Caco-2 (cell line): Measurements from ENCODE around the gene LDLRAD3. TPM values are rescaled to one million over a fixed set of nuclear protein-coding genes. Genes with fewer than 3 reads are reported as not detected.

ENCODE experiments used
- BruUV-seq: library from RNA; stranded (reverse); fragments of 400-500 nt; replicated peaks from 2 replicates; lab custom pipeline; 2021; lab: Mats Ljungman, UMichigan
- CTCF ChIA-PET: fragments of 300-600 bp; sonication (Branson Sonifier 250); formaldehyde crosslinking; loops from one replicate; lab custom pipeline; 2022; ENCODE audit warnings: antibody characterized with exemption; lab: Charles Lee
- POLR2A ChIA-PET: fragments of 300-600 bp; sonication (Branson Sonifier 250); formaldehyde crosslinking; loops from one replicate; lab custom pipeline; 2022; ENCODE audit warnings: antibody characterized with exemption; lab: Charles Lee
- DNase-seq, 2 experiments: peaks; one replicate each; pipeline versions ENCODE4 v3.0.0 to v3.0.0-alpha.2; 2020 to 2022
- H3K27me3 ChIP-seq: replicated peaks from 2 replicates; pipeline ENCODE4 v1.6.0; 2011; ENCODE audit warnings: low read length; ENCODE audit not compliant: control insufficient read depth, insufficient read depth
- H3K36me3 ChIP-seq: 2 replicates; pipeline ENCODE4 v1.5.1; 2011; ENCODE audit warnings: low read length; ENCODE audit not compliant: control insufficient read depth, insufficient read depth
- H3K4me1 ChIP-seq: fragments of 250-450 bp; sonication (Bioruptor Pico); 2 replicates; pipeline ENCODE4 v1.5.1; 2020; ENCODE audit warnings: mild to moderate bottlenecking
- H3K4me3 ChIP-seq: 2 replicates; pipeline ENCODE4 v1.5.1; 2011; ENCODE audit warnings: low read depth, mild to moderate bottlenecking, control low read depth, low read length
- H3K9me3 ChIP-seq: fragments of 250-450 bp; sonication (Bioruptor Pico); 2 replicates; pipeline ENCODE4 v1.5.1; 2020; ENCODE audit warnings: mild to moderate bottlenecking, moderate library complexity
- H3K27ac Mint-ChIP-seq: one replicate; pipeline ENCODE4 v1.8.0; 2022; ENCODE audit warnings: mixed read lengths; ENCODE audit not compliant: unreplicated experiment
- H3K27me3 Mint-ChIP-seq: one replicate; pipeline ENCODE4 v1.8.0; 2022; ENCODE audit warnings: mixed read lengths; ENCODE audit not compliant: insufficient read depth, unreplicated experiment
- H3K36me3 Mint-ChIP-seq: one replicate; pipeline ENCODE4 v1.8.0; 2022; ENCODE audit warnings: mild to moderate bottlenecking, mixed read lengths; ENCODE audit not compliant: insufficient read depth, unreplicated experiment
- H3K4me1 Mint-ChIP-seq: one replicate; pipeline ENCODE4 v1.8.0; 2022; ENCODE audit warnings: low read depth, mixed read lengths; ENCODE audit not compliant: unreplicated experiment
- H3K4me3 Mint-ChIP-seq: one replicate; pipeline ENCODE4 v1.8.0; 2022; ENCODE audit warnings: mild to moderate bottlenecking, moderate library complexity, mixed read lengths; ENCODE audit not compliant: unreplicated experiment
- H3K9me3 Mint-ChIP-seq: one replicate; pipeline ENCODE4 v1.8.0; 2022; ENCODE audit warnings: mixed read lengths; ENCODE audit not compliant: unreplicated experiment
- intact Hi-C: fragments of 100-400 bp; cut with micrococcal nuclease; formaldehyde crosslinking; loops from one replicate; pipeline ENCODE4 v1.10.0; 2022; ENCODE audit not compliant: unreplicated experiment
- total RNA-seq: library from RNA; stranded (reverse); gene quantifications from 2 replicates; pipeline ENCODE4 v1.2.3, GENCODE V29; 2022
- TF ChIP-seq, protein P1 (sequence below), 2 experiments: fragments of 200-600 bp in 1 of 2; IDR thresholded peaks; 1 replicate in 1 of 2; 2 replicates in 1 of 2; pipeline versions ENCODE4 v1.5.1 to v1.8.0; 2011 to 2022; ENCODE audit warnings: antibody characterized with exemption in 1 of 2, control low read depth in 1 of 2, inconsistent platforms in 1 of 2, low read depth in 1 of 2, low read length in 1 of 2, mild to moderate bottlenecking in 1 of 2, moderate library complexity in 1 of 2; ENCODE audit not compliant: insufficient read depth in 1 of 2, severe bottlenecking in 1 of 2, unreplicated experiment in 1 of 2

LDLRAD3 gene
- total RNA-seq, 1 experiment from 2014 or later, result 9.9 TPM

DNA sequence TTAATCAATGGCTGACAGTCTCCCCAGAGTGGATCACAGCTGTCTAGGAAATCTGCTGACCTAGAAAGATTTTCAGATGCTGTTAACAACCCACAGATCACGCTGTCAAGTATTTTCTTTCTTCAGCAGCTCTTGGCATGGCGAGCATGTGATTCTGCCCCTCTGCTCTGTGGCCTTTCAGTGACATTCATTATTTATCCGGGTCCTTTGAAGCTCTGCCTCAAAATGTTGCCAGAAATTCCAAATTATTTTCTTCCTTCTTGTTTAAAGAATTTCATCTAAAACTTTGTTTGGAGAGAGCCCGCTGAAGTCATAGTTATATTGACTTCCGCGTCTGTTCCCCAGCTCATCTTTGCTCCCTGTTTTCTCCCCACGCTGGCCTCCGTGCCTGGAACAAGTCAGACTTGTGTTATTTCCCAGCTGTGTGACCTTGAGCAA lies 211.3 kb downstream of the LDLRAD3 start:
- ChIA-PET POLR2A (no interaction called here), CTCF (interaction anchor here (1.1 to 1.7 kb wide), 3 partner anchors 104 to 333 kb away, joined by 4 to 8 read pairs (median 6); no protein-coding TSS in a partner anchor)
- Mint-ChIP-seq H3K27ac (peak overlapping the region; percentile 30), H3K27me3 (no peaks in the 10 kb centered on the region), H3K9me3 (no peaks in the 10 kb centered on the region), H3K4me1 (no peaks in the 10 kb centered on the region), H3K36me3 (no peaks in the 10 kb centered on the region), H3K4me3 (no peak overlapping the region)
- H3K9me3 ChIP-seq, result no peaks in the 10 kb centered on the region
- no peaks in the 10 kb centered on the region for H3K36me3 ChIP-seq
- H3K4me1 ChIP-seq, result peaks cover 2% of the 10 kb centered on the region
- BruUV-seq, result no TSS peak
- intact Hi-C loops, result no loop called here
- H3K27me3 ChIP-seq, result no peaks in the 10 kb centered on the region
- no peak overlapping the region for H3K4me3 ChIP-seq
- TF ChIP-seq, protein P1, sequence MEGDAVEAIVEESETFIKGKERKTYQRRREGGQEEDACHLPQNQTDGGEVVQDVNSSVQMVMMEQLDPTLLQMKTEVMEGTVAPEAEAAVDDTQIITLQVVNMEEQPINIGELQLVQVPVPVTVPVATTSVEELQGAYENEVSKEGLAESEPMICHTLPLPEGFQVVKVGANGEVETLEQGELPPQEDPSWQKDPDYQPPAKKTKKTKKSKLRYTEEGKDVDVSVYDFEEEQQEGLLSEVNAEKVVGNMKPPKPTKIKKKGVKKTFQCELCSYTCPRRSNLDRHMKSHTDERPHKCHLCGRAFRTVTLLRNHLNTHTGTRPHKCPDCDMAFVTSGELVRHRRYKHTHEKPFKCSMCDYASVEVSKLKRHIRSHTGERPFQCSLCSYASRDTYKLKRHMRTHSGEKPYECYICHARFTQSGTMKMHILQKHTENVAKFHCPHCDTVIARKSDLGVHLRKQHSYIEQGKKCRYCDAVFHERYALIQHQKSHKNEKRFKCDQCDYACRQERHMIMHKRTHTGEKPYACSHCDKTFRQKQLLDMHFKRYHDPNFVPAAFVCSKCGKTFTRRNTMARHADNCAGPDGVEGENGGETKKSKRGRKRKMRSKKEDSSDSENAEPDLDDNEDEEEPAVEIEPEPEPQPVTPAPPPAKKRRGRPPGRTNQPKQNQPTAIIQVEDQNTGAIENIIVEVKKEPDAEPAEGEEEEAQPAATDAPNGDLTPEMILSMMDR (IDR thresholded peaks at IDR 0.05; ENCODE audit: insufficient read depth in 1 of 2, low read depth in 1 of 2, low read length in 1 of 2, severe bottlenecking in 1 of 2, unreplicated experiment in 1 of 2), result no peak
- DNase-seq, result no peak

DNA sequence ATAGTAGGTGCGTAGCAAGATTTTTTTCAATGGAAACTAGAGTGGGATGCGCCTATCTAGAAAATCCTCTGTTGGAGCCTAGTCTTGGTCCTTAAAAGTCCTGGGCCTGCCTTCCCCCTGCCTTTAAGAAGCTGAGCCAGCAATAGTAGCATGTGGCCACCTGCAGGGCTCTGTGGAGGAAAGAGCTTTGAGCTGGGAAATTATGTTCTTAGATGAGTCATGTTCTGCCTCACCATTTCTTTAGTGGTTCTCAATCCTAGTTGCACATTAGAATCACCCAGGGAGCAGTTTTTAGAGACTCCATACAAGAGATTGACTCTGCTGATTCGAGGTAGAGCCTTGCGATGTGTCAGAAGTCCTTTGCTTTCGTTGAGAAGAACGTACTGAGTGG lies 211.9 kb downstream of the LDLRAD3 start:
- no TSS peak for BruUV-seq
- no peaks in the 10 kb centered on the region for H3K36me3 Mint-ChIP-seq
- no peak for DNase-seq
- no peak overlapping the region for H3K4me3 ChIP-seq
- H3K9me3 ChIP-seq, result no peaks in the 10 kb centered on the region
- ChIA-PET POLR2A (no interaction called here), CTCF (interaction anchor here (0.6 to 1.7 kb wide), 3 partner anchors 110 to 1502 kb away, joined by 3 to 8 read pairs (median 6); no protein-coding TSS in a partner anchor)
- intact Hi-C loops, result no loop called here
- H3K9me3 Mint-ChIP-seq, result no peaks in the 10 kb centered on the region
- H3K4me3 Mint-ChIP-seq, result no peak overlapping the region
- H3K27me3 ChIP-seq, result no peaks in the 10 kb centered on the region
- no peaks in the 10 kb centered on the region for H3K4me1 ChIP-seq
- TF ChIP-seq, protein P1 (IDR thresholded peaks at IDR 0.05; ENCODE audit: insufficient read depth in 1 of 2, low read depth in 1 of 2, low read length in 1 of 2, severe bottlenecking in 1 of 2, unreplicated experiment in 1 of 2), result no peak
- H3K36me3 ChIP-seq, result no peaks in the 10 kb centered on the region
- H3K27me3 Mint-ChIP-seq, result no peaks in the 10 kb centered on the region
- H3K27ac Mint-ChIP-seq, result peak overlapping the region; percentile 30
- no peaks in the 10 kb centered on the region for H3K4me1 Mint-ChIP-seq

DNA sequence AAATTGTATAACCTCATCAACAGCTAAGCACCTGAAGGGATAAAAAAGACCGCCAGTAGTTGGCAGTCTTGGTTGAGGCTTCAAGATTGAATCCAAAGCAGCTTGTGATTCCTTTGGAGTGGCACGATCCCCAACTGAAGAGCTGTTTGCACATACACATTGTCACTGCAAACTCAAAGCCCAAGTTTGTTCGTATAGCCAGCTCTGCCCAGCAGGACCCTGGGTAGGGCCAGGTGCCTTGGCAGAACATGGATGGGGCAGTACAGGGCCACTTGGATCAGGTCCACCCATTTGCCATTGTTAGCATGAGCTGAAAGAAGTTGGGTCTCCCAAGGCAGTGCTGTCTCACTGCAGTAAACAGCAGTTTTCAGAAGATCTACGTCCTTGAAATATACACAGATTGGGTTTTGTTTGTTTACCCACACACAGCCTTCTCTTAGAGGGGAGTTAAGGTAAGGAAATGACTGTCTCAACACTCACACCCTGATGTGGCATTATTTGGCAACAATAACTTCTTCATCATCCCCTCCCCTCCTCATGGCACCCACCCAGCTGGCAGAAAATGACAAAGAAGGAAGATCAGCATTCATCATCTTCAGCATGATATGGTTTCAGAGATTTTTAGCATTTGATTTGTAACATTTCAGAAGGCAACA lies 212.4 kb downstream of the LDLRAD3 start:
- CTCF ChIA-PET, result interaction anchor here (0.6 to 1.7 kb wide), 3 partner anchors 109 to 1503 kb away, joined by 3 to 8 read pairs (median 6); no protein-coding TSS in a partner anchor
- Mint-ChIP-seq H3K27ac (no peak overlapping the region), H3K4me1 (no peaks in the 10 kb centered on the region), H3K9me3 (no peaks in the 10 kb centered on the region), H3K27me3 (no peaks in the 10 kb centered on the region), H3K4me3 (no peak overlapping the region), H3K36me3 (no peaks in the 10 kb centered on the region)
- no peak for DNase-seq
- BruUV-seq, result no TSS peak
- intact Hi-C loops, result no loop called here
- Histone ChIP-seq H3K4me1 (no peaks in the 10 kb centered on the region), H3K36me3 (no peaks in the 10 kb centered on the region), H3K27me3 (no peaks in the 10 kb centered on the region), H3K9me3 (no peaks in the 10 kb centered on the region), H3K4me3 (no peak overlapping the region)
- POLR2A ChIA-PET, result no interaction called here
- TF ChIP-seq, protein P1 (IDR thresholded peaks at IDR 0.05; ENCODE audit: insufficient read depth in 1 of 2, low read depth in 1 of 2, low read length in 1 of 2, severe bottlenecking in 1 of 2, unreplicated experiment in 1 of 2), result no peak
